ENCODE results near the gene GPD2.
"Not testable (repeated sequence)": the region's sequence is repeated elsewhere in the genome, so short reads cannot be mapped to it uniquely, and the experiment has no call there.

The GPD2 gene

DNA sequence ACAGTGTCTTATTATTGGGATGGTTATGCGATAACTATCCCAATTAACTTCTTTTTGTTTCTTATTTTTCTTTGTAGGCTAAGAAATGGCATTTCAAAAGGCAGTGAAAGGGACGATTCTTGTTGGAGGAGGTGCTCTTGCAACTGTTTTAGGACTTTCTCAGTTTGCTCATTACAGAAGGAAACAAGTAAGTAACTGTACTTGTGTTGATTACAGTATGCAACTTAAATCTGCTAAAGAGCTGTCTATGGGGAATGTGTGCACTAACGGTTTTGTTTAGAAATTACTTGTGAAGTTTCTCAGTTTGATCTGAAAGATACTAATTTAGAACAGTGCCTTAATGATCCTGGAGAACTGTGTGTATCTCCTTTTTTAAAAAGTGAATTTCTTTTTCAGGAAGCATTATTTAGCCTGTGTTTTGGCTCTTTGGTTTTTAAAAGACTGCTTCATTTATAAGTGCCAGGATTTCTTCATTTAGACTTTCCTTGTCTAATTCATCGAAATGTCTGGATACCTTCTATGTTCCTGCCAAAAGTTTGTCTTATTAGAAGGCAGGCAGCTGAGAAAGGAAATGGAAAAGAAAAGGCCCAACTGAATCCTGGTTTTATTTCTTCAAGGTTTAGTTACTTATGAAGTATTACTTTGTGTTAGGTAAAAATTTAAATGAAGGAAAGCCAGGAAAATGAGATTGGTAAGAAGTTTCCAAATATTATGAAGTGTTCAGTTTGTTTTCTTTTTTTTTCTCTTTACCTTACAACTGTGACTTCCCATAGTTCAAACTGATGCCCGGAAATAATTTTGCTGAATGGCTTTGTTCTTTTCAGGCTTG, 40.1 kb downstream of the GPD2 start:
- no peaks in the 10 kb centered on the region for H3K36me3 ChIP-seq (ENCODE audit: insufficient read depth, low read length)
- no peaks in the 10 kb centered on the region for H3K4me1 ChIP-seq (ENCODE audit: insufficient read depth, low read length)
- no peaks in the 10 kb centered on the region for H3K9me3 ChIP-seq (ENCODE audit: control insufficient read depth, insufficient read depth, low read length)
- no peak overlapping the region for H3K9ac ChIP-seq (ENCODE audit: low read depth, low read length)

DNA sequence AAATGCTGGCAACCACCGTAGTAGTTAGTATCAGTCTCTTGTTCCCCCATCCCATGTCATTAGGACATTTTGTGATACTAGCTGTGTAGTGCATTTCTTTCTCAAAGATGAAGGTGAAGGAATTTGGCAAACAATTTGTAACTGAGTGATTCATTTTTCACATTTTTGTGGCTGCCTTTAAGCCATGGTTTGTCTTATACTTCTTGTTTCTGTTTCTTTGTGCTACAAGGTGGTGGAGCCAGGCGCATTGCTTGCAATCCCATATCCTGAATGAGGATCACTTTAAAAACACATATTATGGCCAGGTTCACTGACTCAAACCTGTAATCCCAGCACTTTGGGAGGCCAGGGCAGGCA, 40.6 kb downstream of the GPD2 start:
- Histone ChIP-seq H3K4me1 (ENCODE audit: insufficient read depth, low read length) (no peaks in the 10 kb centered on the region), H3K9ac (ENCODE audit: low read depth, low read length) (no peak overlapping the region), H3K9me3 (ENCODE audit: control insufficient read depth, insufficient read depth, low read length) (no peaks in the 10 kb centered on the region)

GRCh38 chr2:156480376-156480775, 44.2 kb downstream of the GPD2 start:
- Histone ChIP-seq H3K9ac (ENCODE audit: low read depth, low read length) (no peak overlapping the region), H3K36me3 (ENCODE audit: insufficient read depth, low read length) (no peaks in the 10 kb centered on the region), H3K9me3 (ENCODE audit: control insufficient read depth, insufficient read depth, low read length) (no peaks in the 10 kb centered on the region), H3K4me1 (ENCODE audit: insufficient read depth, low read length) (no peaks in the 10 kb centered on the region)

More for the DNA sequence above, 40.6 kb downstream of the GPD2 start:
- no peaks in the 10 kb centered on the region for H3K36me3 ChIP-seq (ENCODE audit: insufficient read depth, low read length)

DNA sequence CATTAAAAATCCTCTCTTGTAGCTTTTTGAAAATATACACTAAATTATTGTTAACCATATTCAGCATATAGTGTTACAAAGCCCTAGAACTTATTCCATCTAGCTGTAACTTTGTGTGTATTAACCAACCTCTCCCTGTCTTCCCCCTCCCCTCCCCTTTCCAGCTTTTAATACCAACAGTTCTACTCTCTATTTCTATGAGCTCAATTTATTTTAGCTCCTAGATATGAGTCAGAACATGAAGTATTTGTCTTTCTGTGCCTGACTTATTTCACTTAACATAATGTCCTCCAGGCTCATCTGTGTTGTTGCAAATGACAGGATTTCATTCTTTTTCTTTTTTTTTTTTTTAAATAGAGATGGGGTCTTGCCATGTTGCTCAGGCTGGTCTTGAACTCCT, 45.1 kb downstream of the GPD2 start:
- Histone ChIP-seq H3K9me3 (ENCODE audit: control insufficient read depth, insufficient read depth, low read length) (no peaks in the 10 kb centered on the region), H3K36me3 (ENCODE audit: insufficient read depth, low read length) (no peaks in the 10 kb centered on the region), H3K4me1 (ENCODE audit: insufficient read depth, low read length) (no peaks in the 10 kb centered on the region), H3K9ac (ENCODE audit: low read depth, low read length) (no peak overlapping the region)

DNA sequence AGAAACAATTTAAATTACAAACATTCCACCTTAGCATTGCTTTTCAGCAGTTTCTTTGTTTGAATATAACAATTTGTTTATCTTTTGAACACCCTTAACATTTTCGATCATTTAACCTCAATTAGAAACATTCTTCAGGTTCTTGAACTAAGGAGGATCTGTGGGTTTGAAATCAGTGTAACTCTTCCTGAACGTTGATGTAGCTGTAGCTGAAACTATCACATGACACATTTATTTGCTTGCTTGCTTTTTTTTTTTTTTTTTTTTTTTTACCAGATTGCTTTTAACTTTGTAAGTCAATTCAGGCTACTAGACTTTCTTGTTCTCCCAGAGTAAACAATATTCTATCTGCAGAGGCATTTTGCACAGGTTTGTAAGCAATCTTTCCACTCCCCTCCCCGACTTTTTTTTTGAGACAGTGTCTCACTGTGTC, 47.6 kb downstream of the GPD2 start:
- no peaks in the 10 kb centered on the region for H3K36me3 ChIP-seq (ENCODE audit: insufficient read depth, low read length)
- no peaks in the 10 kb centered on the region; the same call in 1 of the 2 replicates for H3K4me1 ChIP-seq (ENCODE audit: insufficient read depth, low read length)
- no peak overlapping the region for H3K9ac ChIP-seq (ENCODE audit: low read depth, low read length)

DNA sequence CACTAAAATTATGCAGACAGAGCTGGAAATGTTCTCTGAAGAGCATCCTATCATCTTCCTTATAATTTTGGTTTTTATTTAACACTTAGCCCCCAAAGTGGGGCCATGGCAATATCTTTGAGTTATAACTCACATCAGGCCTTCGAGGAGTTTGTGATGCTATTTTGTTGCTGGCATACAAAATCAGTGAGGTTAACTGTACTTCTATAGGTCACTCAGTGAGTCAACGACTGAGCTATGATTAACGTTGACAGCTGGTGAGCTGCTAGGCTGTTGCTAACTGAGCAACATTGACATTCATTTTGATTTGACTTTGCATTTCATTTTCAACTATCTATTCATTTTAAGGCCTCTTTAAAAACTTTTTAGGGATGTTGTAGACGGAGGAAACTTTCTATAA, 50.0 kb downstream of the GPD2 start:
- no peaks in the 10 kb centered on the region for H3K9me3 ChIP-seq (ENCODE audit: control insufficient read depth, insufficient read depth, low read length)
- no peak overlapping the region for H3K9ac ChIP-seq (ENCODE audit: low read depth, low read length)
- H3K4me1 ChIP-seq (ENCODE audit: insufficient read depth, low read length): no peaks in the 10 kb centered on the region; the same call in 1 of the 2 replicates
- no peaks in the 10 kb centered on the region for H3K36me3 ChIP-seq (ENCODE audit: insufficient read depth, low read length)

More for the DNA sequence above, 47.6 kb downstream of the GPD2 start:
- H3K9me3 ChIP-seq (ENCODE audit: control insufficient read depth, insufficient read depth, low read length): no peaks in the 10 kb centered on the region

DNA sequence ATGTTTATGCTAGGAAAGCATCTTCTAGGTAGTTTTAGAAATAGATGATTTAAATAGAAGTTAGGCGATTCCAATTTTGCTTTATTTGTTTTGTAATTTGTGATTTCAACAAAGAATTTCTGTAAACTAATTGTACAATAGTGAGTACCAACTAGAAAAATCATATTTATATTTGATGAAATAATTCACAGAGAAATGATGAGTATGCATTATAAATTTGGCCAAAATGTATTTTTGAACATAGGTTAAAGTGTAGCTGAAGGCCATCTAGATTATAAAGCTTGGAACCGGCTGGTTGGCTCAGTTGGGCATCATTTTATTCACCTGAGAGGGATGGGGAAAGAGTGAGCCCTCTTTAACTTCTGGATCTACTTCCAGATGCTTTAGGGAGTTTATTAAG, 50.4 kb downstream of the GPD2 start:
- H3K4me1 ChIP-seq (ENCODE audit: insufficient read depth, low read length): no peaks in the 10 kb centered on the region; the same call in 1 of the 2 replicates
- no peak overlapping the region for H3K9ac ChIP-seq (ENCODE audit: low read depth, low read length)
- no peaks in the 10 kb centered on the region for H3K36me3 ChIP-seq (ENCODE audit: insufficient read depth, low read length)
- no peaks in the 10 kb centered on the region for H3K9me3 ChIP-seq (ENCODE audit: control insufficient read depth, insufficient read depth, low read length)

- Histone ChIP-seq H3K9me3 (ENCODE audit: control insufficient read depth, insufficient read depth, low read length) (no peaks in the 10 kb centered on the region), H3K9ac (ENCODE audit: low read depth, low read length) (no peak overlapping the region), H3K4me1 (ENCODE audit: insufficient read depth, low read length) (no peaks in the 10 kb centered on the region; the same call in 1 of the 2 replicates), H3K36me3 (ENCODE audit: insufficient read depth, low read length) (no peaks in the 10 kb centered on the region)
Observed at GRCh38 chr2:156489195-156489594, 53.0 kb downstream of the GPD2 start.

- no peaks in the 10 kb centered on the region for H3K36me3 ChIP-seq (ENCODE audit: insufficient read depth, low read length)
- H3K9ac ChIP-seq (ENCODE audit: low read depth, low read length): no peak overlapping the region
- H3K9me3 ChIP-seq (ENCODE audit: control insufficient read depth, insufficient read depth, low read length): no peaks in the 10 kb centered on the region
- H3K4me1 ChIP-seq (ENCODE audit: insufficient read depth, low read length): no peaks in the 10 kb centered on the region; the same call in 1 of the 2 replicates
Observed at GRCh38 chr2:156489750-156490465, 53.7 kb downstream of the GPD2 start.

DNA sequence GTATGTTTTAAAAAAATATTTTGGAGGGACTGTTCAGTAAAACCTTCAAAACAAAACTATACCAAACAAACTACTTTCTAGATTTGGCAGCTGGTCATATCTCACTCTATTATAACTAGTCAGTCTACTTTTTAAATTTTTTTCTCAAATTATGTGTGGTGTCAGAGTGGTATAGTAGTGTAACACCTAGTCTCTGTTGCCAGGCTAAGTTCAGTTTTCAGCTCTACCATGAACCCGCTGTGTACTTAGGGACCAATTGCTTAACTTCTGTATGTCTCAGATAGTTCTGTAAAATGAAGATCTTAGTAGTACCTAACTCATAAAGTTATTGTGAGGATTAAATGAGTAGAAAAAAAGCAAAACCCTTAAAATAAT, 54.3 kb downstream of the GPD2 start:
- Histone ChIP-seq H3K9me3 (ENCODE audit: control insufficient read depth, insufficient read depth, low read length) (no peaks in the 10 kb centered on the region), H3K36me3 (ENCODE audit: insufficient read depth, low read length) (no peaks in the 10 kb centered on the region), H3K4me1 (ENCODE audit: insufficient read depth, low read length) (no peaks in the 10 kb centered on the region; the same call in 1 of the 2 replicates), H3K9ac (ENCODE audit: low read depth, low read length) (no peak overlapping the region)

GRCh38 chr2:156491176-156491575, 55.0 kb downstream of the GPD2 start:
- Histone ChIP-seq H3K36me3 (ENCODE audit: insufficient read depth, low read length) (no peaks in the 10 kb centered on the region), H3K9ac (ENCODE audit: low read depth, low read length) (no peak overlapping the region), H3K4me1 (ENCODE audit: insufficient read depth, low read length) (no peaks in the 10 kb centered on the region; the same call in 1 of the 2 replicates), H3K9me3 (ENCODE audit: control insufficient read depth, insufficient read depth, low read length) (no peaks in the 10 kb centered on the region)

GRCh38 chr2:156492979-156493378, 56.8 kb downstream of the GPD2 start:
- Histone ChIP-seq H3K9me3 (ENCODE audit: control insufficient read depth, insufficient read depth, low read length) (no peaks in the 10 kb centered on the region), H3K4me1 (ENCODE audit: insufficient read depth, low read length) (no peaks in the 10 kb centered on the region; the same call in 1 of the 2 replicates), H3K36me3 (ENCODE audit: insufficient read depth, low read length) (no peaks in the 10 kb centered on the region), H3K9ac (ENCODE audit: low read depth, low read length) (no peak overlapping the region)

DNA sequence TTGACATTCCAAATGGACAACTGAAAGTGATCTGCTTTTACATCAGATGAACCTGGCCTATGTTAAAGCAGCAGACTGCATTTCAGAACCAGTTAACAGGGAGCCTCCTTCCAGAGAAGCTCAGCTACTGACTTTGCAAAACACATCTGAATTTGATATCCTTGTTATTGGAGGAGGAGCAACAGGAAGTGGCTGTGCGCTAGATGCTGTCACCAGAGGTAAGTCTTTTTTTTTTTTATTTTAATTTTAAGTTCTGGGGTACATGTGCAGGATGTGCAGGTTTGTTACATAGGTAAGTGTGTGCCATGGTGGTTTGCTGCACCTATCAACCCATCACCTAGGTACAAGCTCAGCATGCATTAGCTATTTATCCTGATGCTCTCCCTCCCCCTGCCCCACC, 59.8 kb downstream of the GPD2 start:
- not testable (repeated sequence) for H3K4me1 ChIP-seq (ENCODE audit: insufficient read depth, low read length); H3K9me3 ChIP-seq (ENCODE audit: control insufficient read depth, insufficient read depth, low read length); H3K9ac ChIP-seq (ENCODE audit: low read depth, low read length); H3K36me3 ChIP-seq (ENCODE audit: insufficient read depth, low read length)

DNA sequence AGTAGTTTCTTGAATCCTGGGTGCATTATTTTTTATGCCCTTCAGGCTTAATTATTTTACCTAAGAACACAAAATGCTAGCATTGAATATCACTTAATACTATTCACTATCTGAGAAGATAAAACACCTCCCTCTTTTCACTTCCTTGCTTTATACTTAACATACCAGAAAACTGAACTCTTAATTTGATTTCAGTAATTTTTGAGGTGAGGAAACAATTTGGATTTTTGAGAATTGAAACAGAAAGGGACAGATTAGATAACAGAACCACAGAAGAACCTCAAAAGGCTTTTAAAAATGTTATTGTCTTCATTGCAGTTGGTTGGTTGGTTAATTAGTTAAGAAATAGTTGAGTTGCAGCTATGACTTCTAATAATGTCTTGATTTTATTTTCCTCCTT, 69.5 kb downstream of the GPD2 start:
- H3K9ac ChIP-seq (ENCODE audit: low read depth, low read length): no peak overlapping the region
- H3K4me1 ChIP-seq (ENCODE audit: insufficient read depth, low read length): no peaks in the 10 kb centered on the region
- no peaks in the 10 kb centered on the region for H3K36me3 ChIP-seq (ENCODE audit: insufficient read depth, low read length)
- H3K9me3 ChIP-seq (ENCODE audit: control insufficient read depth, insufficient read depth, low read length): no peaks in the 10 kb centered on the region

DNA sequence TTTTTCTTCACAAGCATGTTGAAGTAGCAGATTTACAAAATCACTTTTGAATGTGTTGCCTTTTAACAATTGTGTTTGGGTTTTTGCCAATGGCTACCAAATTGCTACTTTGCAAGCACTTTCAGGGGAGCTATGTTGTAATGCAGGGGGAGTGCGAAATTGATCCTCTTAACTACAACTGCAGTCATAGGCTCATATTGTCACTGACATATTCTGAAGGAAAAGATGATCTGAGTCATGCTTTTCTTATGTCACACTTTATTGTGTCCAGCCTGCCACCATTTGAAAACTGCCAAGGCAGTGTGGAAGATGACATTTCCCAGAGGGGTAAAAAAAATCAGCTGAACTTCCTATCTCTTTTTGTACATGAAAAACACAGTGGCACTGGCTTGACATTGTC, 74.9 kb downstream of the GPD2 start:
- Histone ChIP-seq H3K9me3 (ENCODE audit: control insufficient read depth, insufficient read depth, low read length) (no peaks in the 10 kb centered on the region), H3K4me1 (ENCODE audit: insufficient read depth, low read length) (no peaks in the 10 kb centered on the region), H3K9ac (ENCODE audit: low read depth, low read length) (no peak overlapping the region), H3K36me3 (ENCODE audit: insufficient read depth, low read length) (no peaks in the 10 kb centered on the region)

All from ES-I3 (cell line).